HCT116 (cell line): ENCODE data around the gene SPINK13. TPM values are rescaled to one million over a fixed set of nuclear protein-coding genes. Genes with fewer than 3 reads are reported as not detected.

ENCODE experiments used
- ATAC-seq: fragments of 200-7000 bp; cut with Tn5 transposase; 2 replicates; pipeline ENCODE4 v1.9.1; 2020; ENCODE audit warnings: mild to moderate bottlenecking, moderate library complexity
- BruUV-seq: library from RNA; stranded (reverse); fragments of 400-500 nt; replicated peaks from 2 replicates; lab custom pipeline; 2021; lab: Mats Ljungman, UMichigan
- CTCF ChIA-PET: fragments of 300-600 bp; sonication (Branson Sonifier 250); formaldehyde crosslinking; loops from one replicate; lab custom pipeline; 2021; ENCODE audit warnings: antibody characterized with exemption; lab: Charles Lee
- POLR2A ChIA-PET: fragments of 300-600, 350-600 bp; sonication (Branson Sonifier 250); formaldehyde crosslinking; loops from one replicate; lab custom pipeline; 2021; ENCODE audit warnings: antibody characterized with exemption; lab: Charles Lee
- RAD21 ChIA-PET, 2 experiments: fragments of 300-600 bp; sonication (Branson Sonifier 250); formaldehyde crosslinking; loops; one replicate each; lab custom pipeline; 2023; ENCODE audit warnings: low total read pairs in 2 of 2; ENCODE audit not compliant: uncharacterized antibody in 2 of 2, unreplicated experiment in 2 of 2, low non-redundant PET in 1 of 2; lab: Charles Lee
- DNase-seq: peaks from one replicate; pipeline ENCODE4 v3.0.0-alpha.2; 2010; ENCODE audit warnings: low read depth, low spot score
- H2AFZ ChIP-seq: fragments of 200-600 bp; shearing (Covaris generic), sonication (generic); 2 replicates; pipeline ENCODE4 v1.6.1; 2017; ENCODE audit warnings: low read depth, mixed run types, mixed read lengths, antibody characterized with exemption, low read length; ENCODE audit not compliant: poor library complexity, severe bottlenecking
- H3K27ac ChIP-seq: 2 replicates; pipeline ENCODE4 v1.5.1; 2012; ENCODE audit warnings: low read depth, low read length
- H3K27me3 ChIP-seq: fragments of 200-600 bp; sonication (generic); 2 replicates; pipeline ENCODE4 v1.6.1; 2016; ENCODE audit warnings: mixed run types, low read length, mixed read lengths; ENCODE audit not compliant: insufficient read depth
- H3K36me3 ChIP-seq, 2 experiments: fragments of 200-500 bp in 1 of 2; fragments of 200-600 bp in 1 of 2; sonication (Bioruptor generic) in 1 of 2; sonication (generic) in 1 of 2; 2 replicates each; pipeline versions ENCODE4 v1.5.1 to v1.6.1; 2014 to 2016; ENCODE audit warnings: low read length in 2 of 2, inconsistent platforms in 1 of 2, mixed read lengths in 1 of 2, mixed run types in 1 of 2; ENCODE audit not compliant: insufficient read depth in 2 of 2, control insufficient read depth in 1 of 2
- H3K4me1 ChIP-seq, 2 experiments: fragments of 200-600 bp in 1 of 2; sonication (generic) in 1 of 2; 2 replicates each; pipeline versions ENCODE4 v1.5.1 to v1.6.1; 2012 to 2017; ENCODE audit warnings: low read length in 2 of 2, inconsistent platforms in 1 of 2, mild to moderate bottlenecking in 1 of 2, mixed read lengths in 1 of 2, mixed run types in 1 of 2, moderate library complexity in 1 of 2; ENCODE audit not compliant: insufficient read depth in 2 of 2, control insufficient read depth in 1 of 2
- H3K4me2 ChIP-seq: fragments of 200-600 bp; sonication (generic); 2 replicates; pipeline ENCODE4 v1.6.1; 2017; ENCODE audit warnings: mixed run types, low read length, mixed read lengths
- H3K4me3 ChIP-seq, 2 experiments: fragments of 200-600 bp in 1 of 2; sonication (generic) in 1 of 2; replicated peaks in 1 of 2; 2 replicates each; pipeline ENCODE4 v1.5.1; 2011 to 2016; ENCODE audit warnings: low read length in 2 of 2, control low read depth in 1 of 2, low read depth in 1 of 2, mild to moderate bottlenecking in 1 of 2, mixed read lengths in 1 of 2, mixed run types in 1 of 2
- H3K79me2 ChIP-seq: fragments of 200-600 bp; sonication (generic); 2 replicates; pipeline ENCODE4 v1.6.1; 2017; ENCODE audit warnings: mild to moderate bottlenecking, mixed run types, low read length, moderate library complexity, mixed read lengths; ENCODE audit not compliant: insufficient read depth
- H3K9ac ChIP-seq: fragments of 200-600 bp; sonication (generic); 2 replicates; pipeline ENCODE4 v1.6.1; 2016; ENCODE audit warnings: low read length, mixed read lengths
- H3K9me2 ChIP-seq: fragments of 200-600 bp; sonication (generic), shearing (Covaris generic); 2 replicates; pipeline ENCODE4 v1.6.1; 2017; ENCODE audit warnings: mixed run types, mild to moderate bottlenecking, moderate library complexity; ENCODE audit not compliant: insufficient read depth
- H3K9me3 ChIP-seq, 2 experiments: fragments of 200-500 bp in 1 of 2; fragments of 200-600 bp in 1 of 2; sonication (Bioruptor generic) in 1 of 2; sonication (generic) in 1 of 2; 2 replicates each; pipeline ENCODE4 v1.6.1; 2014 to 2017; ENCODE audit warnings: low read length in 2 of 2, mixed read lengths in 2 of 2, inconsistent platforms in 1 of 2, low read depth in 1 of 2, mild to moderate bottlenecking in 1 of 2, mixed run types in 1 of 2, moderate library complexity in 1 of 2; ENCODE audit not compliant: control insufficient read depth in 1 of 2, insufficient read depth in 1 of 2
- H4K20me1 ChIP-seq: fragments of 200-600 bp; sonication (generic), shearing (Covaris generic); 2 replicates; pipeline ENCODE4 v1.6.1; 2017; ENCODE audit warnings: mixed run types, mild to moderate bottlenecking, moderate library complexity; ENCODE audit not compliant: insufficient read depth
- CEBPB ChIP-seq: IDR thresholded peaks from 2 replicates; pipeline ENCODE4 v1.6.1; 2012; ENCODE audit warnings: low read depth
- ELF1 ChIP-seq: IDR thresholded peaks from 2 replicates; pipeline ENCODE4 v1.6.1; 2012; ENCODE audit warnings: low read depth, borderline replicate concordance
- FOSL1 ChIP-seq: IDR thresholded peaks from 2 replicates; pipeline ENCODE4 v1.6.1; 2012; ENCODE audit warnings: low read depth
- MAX ChIP-seq: IDR thresholded peaks from 2 replicates; pipeline ENCODE4 v1.6.1; 2012
- POLR2A ChIP-seq: IDR thresholded peaks from 2 replicates; pipeline ENCODE4 v1.7.0; 2011; ENCODE audit warnings: borderline replicate concordance; ENCODE audit not compliant: insufficient read depth, insufficient read length; ENCODE audit errors: extremely low read depth
- RAD21 ChIP-seq: IDR thresholded peaks from 2 replicates; pipeline ENCODE4 v1.6.1; 2012; ENCODE audit warnings: low read depth, mild to moderate bottlenecking
- SP1 ChIP-seq: IDR thresholded peaks from 2 replicates; pipeline ENCODE4 v1.6.1; 2012; ENCODE audit warnings: low read depth
- TCF7L2 ChIP-seq: IDR thresholded peaks from 2 replicates; pipeline ENCODE4 v1.7.0; 2011; ENCODE audit warnings: borderline replicate concordance, inconsistent platforms; ENCODE audit not compliant: insufficient read depth, insufficient read length; ENCODE audit errors: extremely low read depth
- YY1 ChIP-seq: IDR thresholded peaks from 2 replicates; pipeline ENCODE4 v1.6.1; 2011; ENCODE audit warnings: low read length, low read depth, moderate library complexity, mild to moderate bottlenecking; ENCODE audit not compliant: insufficient replicate concordance; ENCODE audit errors: extremely low read depth
- ZBTB33 ChIP-seq: IDR thresholded peaks from 2 replicates; pipeline ENCODE4 v1.6.1; 2011; ENCODE audit warnings: mild to moderate bottlenecking, low read length, moderate library complexity; ENCODE audit not compliant: insufficient replicate concordance; ENCODE audit errors: extremely low read depth
- ZNF274 ChIP-seq: fragments of 200-500 bp; sonication (Bioruptor generic); IDR thresholded peaks from 2 replicates; pipeline ENCODE4 v1.6.1; 2014; ENCODE audit warnings: mild to moderate bottlenecking, low read depth, low read length, inconsistent platforms
- intact Hi-C: fragments of 100-400 bp; cut with micrococcal nuclease; formaldehyde crosslinking; loops from 2 replicates; pipeline ENCODE4 v1.10.0; 2022
- total RNA-seq: library from RNA; stranded (reverse); gene quantifications from one replicate; pipeline ENCODE4 v1.2.1, GENCODE V29; 2021; ENCODE audit not compliant: unreplicated experiment

SPINK13 gene
- total RNA-seq, 1 experiment from 2014 or later, result not detected

DNA sequence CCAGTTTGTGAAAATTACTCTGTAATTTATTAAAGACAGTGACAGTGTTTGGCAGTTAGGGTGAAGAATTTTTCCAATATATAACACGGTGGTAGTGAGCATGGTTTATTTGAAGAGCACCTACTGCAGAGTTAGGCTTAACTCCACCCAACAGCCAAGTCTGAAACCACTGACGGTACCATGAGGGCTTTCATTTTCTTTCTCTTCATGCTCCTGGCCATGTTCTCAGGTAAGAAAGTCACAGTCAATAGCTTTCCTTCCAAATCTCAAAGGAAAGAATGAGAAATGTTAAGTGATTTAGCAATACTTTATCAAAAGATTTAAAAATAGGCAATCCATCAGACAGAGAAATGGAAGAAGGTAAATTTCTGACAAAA lies 30.2 kb upstream of the SPINK13 start, which contains the start of gene MARCOL:
Gene MARCOL (plus strand): TSS at position 108 of the 377 bp plus-strand sequence. CDS start 73 bp downstream, at position 181.
- no peaks in the 10 kb centered on the region for H3K36me3 ChIP-seq
- no peak within 1 kb of the TSS for H3K9ac ChIP-seq
- no peak within 1 kb of the TSS for H3K4me3 ChIP-seq
- H3K27me3 ChIP-seq, result no peaks in the 10 kb centered on the region
- ChIA-PET POLR2A (no interaction called here), RAD21 (no interaction called here), CTCF (no interaction called here)
- no peaks in the 10 kb centered on the region for H3K9me2 ChIP-seq
- no peaks in the 10 kb centered on the region for H3K4me1 ChIP-seq
- no peaks in the 10 kb centered on the region for H3K9me3 ChIP-seq
- H3K4me2 ChIP-seq, result no peak within 1 kb of the TSS
- intact Hi-C loops, result no loop called here
- H3K27ac ChIP-seq, result no peak within 1 kb of the TSS
- no peak within 1 kb of the TSS for H2AFZ ChIP-seq
- BruUV-seq, result no TSS peak
- DNase-seq, result no peak
- TF ChIP-seq FOSL1 (no peak), POLR2A (no peak), ZNF274 (no peak), ZBTB33 (no peak), SP1 (no peak), ELF1 (no peak), YY1 (no peak), CEBPB (no peak), MAX (no peak), RAD21 (no peak), TCF7L2 (no peak)
- TF ChIP-seq, all 23 proteins: peak for 0
- ATAC-seq, result no peak
- Histone ChIP-seq H3K79me2 (no peaks in the 10 kb centered on the region), H4K20me1 (no peaks in the 10 kb centered on the region)
